Measurements from ENCODE around the gene INKA2. TPM values are rescaled to one million over a fixed set of nuclear protein-coding genes. Genes with fewer than 3 reads are reported as not detected.

Gene INKA2
- polyA plus RNA-seq, 1 of the 3 experiments (the other 2 are of a cell fraction) = 1.1 TPM

DNA sequence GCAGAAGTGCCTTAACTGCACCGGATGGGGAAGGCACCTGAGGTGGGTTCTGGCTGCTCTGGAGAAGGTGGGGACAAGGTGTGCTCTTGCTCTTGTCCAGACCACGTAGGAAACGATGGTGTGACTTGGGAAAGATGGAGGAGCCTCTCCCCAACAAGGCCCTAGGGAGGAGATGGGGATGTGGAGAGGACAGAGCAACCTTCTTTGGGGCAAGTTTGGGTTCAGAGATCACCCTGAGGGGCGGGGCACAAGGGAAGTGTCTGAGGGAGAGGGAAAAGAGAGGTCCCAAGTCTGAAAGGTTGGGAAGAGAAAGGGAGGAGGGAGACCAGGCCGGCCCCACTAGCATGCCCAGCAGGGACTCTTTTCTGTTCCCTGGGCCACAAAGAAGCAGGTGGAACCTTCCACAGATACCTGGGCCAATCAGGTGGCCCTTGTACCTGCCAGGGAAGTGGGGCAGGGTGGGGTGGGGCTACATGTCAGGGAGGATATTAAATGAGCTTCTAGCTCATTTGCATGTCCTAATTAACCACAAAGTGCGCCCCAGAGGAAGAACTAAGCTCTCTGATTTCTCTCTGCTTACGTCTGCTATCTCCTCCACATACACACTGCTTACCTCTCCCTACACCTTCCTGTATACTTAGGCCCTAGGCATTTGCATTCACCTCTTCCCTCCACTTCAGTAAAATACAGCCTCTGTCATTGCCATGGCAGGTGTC is 15.9 kb downstream of the INKA2 start (continued):
- TF ChIP-seq, protein P1, sequence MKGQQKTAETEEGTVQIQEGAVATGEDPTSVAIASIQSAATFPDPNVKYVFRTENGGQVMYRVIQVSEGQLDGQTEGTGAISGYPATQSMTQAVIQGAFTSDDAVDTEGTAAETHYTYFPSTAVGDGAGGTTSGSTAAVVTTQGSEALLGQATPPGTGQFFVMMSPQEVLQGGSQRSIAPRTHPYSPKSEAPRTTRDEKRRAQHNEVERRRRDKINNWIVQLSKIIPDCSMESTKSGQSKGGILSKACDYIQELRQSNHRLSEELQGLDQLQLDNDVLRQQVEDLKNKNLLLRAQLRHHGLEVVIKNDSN (IDR thresholded peaks at IDR 0.05; ENCODE audit: borderline replicate concordance, low read depth) = no peak
- TF ChIP-seq JUND (IDR thresholded peaks at IDR 0.05) = no peak

DNA sequence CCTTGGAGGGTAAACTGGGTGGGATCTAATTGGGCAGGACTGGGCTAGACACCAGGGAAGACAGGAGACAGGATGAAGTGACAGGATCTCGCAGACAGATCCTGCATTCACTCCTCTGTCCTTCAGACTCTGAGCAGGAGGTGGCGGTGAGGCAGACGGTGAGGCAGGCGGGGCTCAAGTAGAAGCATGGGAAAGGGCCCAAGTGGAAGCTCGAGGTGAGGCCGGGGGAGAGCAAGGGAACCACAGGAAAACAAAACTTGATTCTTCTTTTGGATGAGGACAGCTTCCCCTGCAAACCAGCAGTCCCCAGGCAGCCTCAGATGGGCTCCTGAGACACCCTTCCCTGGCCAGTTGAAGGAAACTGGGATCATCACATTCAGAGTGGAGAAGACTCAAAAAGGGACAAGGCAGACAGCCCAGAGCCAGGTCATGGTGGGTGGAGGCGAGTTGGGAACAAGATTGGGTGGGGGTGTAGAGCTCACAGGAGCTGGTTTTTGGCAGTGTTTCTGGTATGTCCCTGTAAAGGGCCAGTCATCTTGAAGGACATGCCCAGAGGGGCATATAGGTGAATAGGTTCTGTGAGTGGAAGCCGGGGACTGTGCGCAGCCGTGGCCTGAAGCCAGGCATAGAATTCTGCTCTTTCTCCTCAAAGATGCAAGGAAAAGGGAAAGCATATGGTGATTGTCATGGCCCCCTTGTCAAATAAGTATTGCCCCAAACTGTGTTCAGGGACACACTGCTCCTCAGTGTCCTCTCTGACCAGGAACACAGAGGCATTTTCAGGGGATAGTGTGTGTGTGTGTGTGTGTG is 18.0 kb downstream of the INKA2 start:
- Histone ChIP-seq H3F3A (replicated peaks; ENCODE audit: insufficient read depth) (no peaks in the 10 kb centered on the region), H3K27ac (ENCODE audit: low read depth in 2 of 2, low read length in 1 of 2) (no peak overlapping the region), H3K4me3 (ENCODE audit: low read depth in 2 of 2, low read length in 1 of 2) (no peak overlapping the region), H3K27me3 (ENCODE audit: insufficient read depth) (no peaks in the 10 kb centered on the region), H4K20me1 (ENCODE audit: insufficient read depth) (no peaks in the 10 kb centered on the region), H3K36me3 (replicated peaks in 1 of 2; ENCODE audit: control insufficient read depth in 1 of 2, insufficient read depth in 2 of 2, low read length in 1 of 2) (peaks cover under 1 to 5% of the 10 kb centered on the region in 2 experiments), H3K9me3 (no peaks in the 10 kb centered on the region), H2AFZ (ENCODE audit: low read depth) (no peak overlapping the region), H3K9ac (no peak overlapping the region), H3K9me2 (no peaks in the 10 kb centered on the region), H3K4me2 (no peak overlapping the region), H3K79me2 (ENCODE audit: insufficient read depth) (no peaks in the 10 kb centered on the region), H3K4me1 (ENCODE audit: control insufficient read depth in 1 of 2, insufficient read depth in 2 of 2, low read depth in 1 of 2, low read length in 1 of 2) (no peaks in the 10 kb centered on the region)
- POLR2A ChIA-PET = interaction anchor here (0.6 kb wide), 1 partner anchor 102 kb away, joined by 3 read pairs; the partner anchor contains the start of gene RAP1A
- TF ChIP-seq TAF1 (IDR thresholded peaks at IDR 0.05; ENCODE audit: borderline replicate concordance, low read depth, low read length) (no peak), YY1 (IDR thresholded peaks at IDR 0.05; ENCODE audit: low read depth) (no peak), FOSL2 (IDR thresholded peaks at IDR 0.05; ENCODE audit: borderline replicate concordance, low read depth) (no peak), CHD2 (IDR thresholded peaks at IDR 0.05; ENCODE audit: low read length, partially characterized antibody) (no peak), JUND (IDR thresholded peaks at IDR 0.05) (no peak)
- DNase-seq = no peak
- 79% methylated on average over 10 of the region's 10 CpGs for WGBS (ENCODE audit: low lambda C conversion rate)
- CTCF ChIA-PET = interaction anchor here (0.7 to 1.5 kb wide), 4 partner anchors 18 to 648 kb away, joined by 3 to 5 read pairs (median 3); partner anchors contain the start of gene INKA2

DNA sequence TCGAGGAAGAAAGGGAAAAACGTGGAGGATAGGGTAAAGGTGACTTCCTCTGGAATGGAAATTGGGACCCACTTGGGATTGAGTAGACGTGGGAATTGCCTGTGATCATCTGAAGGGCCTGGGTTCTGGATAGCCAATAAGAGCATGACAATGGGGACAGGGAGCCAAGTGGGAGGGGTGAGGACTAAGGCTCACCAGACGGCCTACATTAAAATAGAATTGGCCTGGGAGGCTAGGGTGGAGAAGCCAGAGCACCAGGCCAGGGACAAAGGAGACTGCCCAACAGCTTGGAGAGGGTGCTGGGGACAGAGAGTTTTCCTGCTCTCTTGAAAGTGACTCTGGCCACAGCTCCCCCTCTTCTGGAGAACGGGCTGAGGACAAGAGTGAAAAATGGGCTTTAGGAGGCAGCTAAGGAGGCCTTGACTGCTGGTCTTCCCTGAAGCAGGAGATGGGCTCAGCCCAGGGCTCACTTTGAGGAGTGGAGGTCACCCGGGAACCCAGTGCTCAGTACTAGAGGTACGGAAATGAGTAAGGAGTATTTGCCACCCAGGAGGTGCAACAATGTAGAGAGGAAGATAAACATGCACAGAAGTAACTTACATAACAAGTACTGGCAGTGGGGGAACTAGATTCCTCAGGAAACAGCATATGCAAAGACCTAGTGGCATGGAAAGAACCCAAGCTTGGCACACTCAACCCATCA is 18.8 kb downstream of the INKA2 start:
- POLR2A ChIA-PET = interaction anchor here (0.6 kb wide), 1 partner anchor 101 kb away, joined by 3 read pairs; the partner anchor contains the start of gene RAP1A
- H4K20me1 ChIP-seq (ENCODE audit: insufficient read depth) = no peaks in the 10 kb centered on the region
- H3K4me3 ChIP-seq (ENCODE audit: low read depth in 2 of 2, low read length in 1 of 2) = no peak overlapping the region
- H3K9me2 ChIP-seq = no peaks in the 10 kb centered on the region
- no peak overlapping the region for H3K4me2 ChIP-seq
- DNase-seq = no peak
- WGBS (ENCODE audit: low lambda C conversion rate) = 83% methylated on average over 6 of the region's 7 CpGs
- H3F3A ChIP-seq (replicated peaks; ENCODE audit: insufficient read depth) = no peaks in the 10 kb centered on the region
- CTCF ChIA-PET = interaction anchor here (0.7 to 1.5 kb wide), 4 partner anchors 19 to 649 kb away, joined by 3 to 5 read pairs (median 3); partner anchors contain the start of gene INKA2
- no peak overlapping the region for H2AFZ ChIP-seq (ENCODE audit: low read depth)
- no peak overlapping the region for H3K9ac ChIP-seq
- H3K27ac ChIP-seq (ENCODE audit: low read depth in 2 of 2, low read length in 1 of 2) = no peak overlapping the region
- peaks cover 4 to 9% of the 10 kb centered on the region in 2 experiments for H3K36me3 ChIP-seq (replicated peaks in 1 of 2; ENCODE audit: control insufficient read depth in 1 of 2, insufficient read depth in 2 of 2, low read length in 1 of 2)
- H3K4me1 ChIP-seq (ENCODE audit: control insufficient read depth in 1 of 2, insufficient read depth in 2 of 2, low read depth in 1 of 2, low read length in 1 of 2) = no peaks in the 10 kb centered on the region
- H3K9me3 ChIP-seq = no peaks in the 10 kb centered on the region
- no peaks in the 10 kb centered on the region for H3K79me2 ChIP-seq (ENCODE audit: insufficient read depth)
- no peaks in the 10 kb centered on the region for H3K27me3 ChIP-seq (ENCODE audit: insufficient read depth)
- TF ChIP-seq MXI1 (IDR thresholded peaks at IDR 0.05; ENCODE audit: low read depth, low read length) (no peak), RAD21 (IDR thresholded peaks at IDR 0.05; ENCODE audit: low read length) (no peak), TCF12 (IDR thresholded peaks at IDR 0.05) (no peak), MEF2A (IDR thresholded peaks at IDR 0.05; ENCODE audit: borderline replicate concordance, low read depth) (no peak), RCOR1 (IDR thresholded peaks at IDR 0.05; ENCODE audit: low read length) (no peak), SMC3 (IDR thresholded peaks at IDR 0.05; ENCODE audit: low read depth, low read length) (no peak), TEAD4 (IDR thresholded peaks at IDR 0.05; ENCODE audit: borderline replicate concordance, insufficient read depth) (no peak), SIN3A (IDR thresholded peaks at IDR 0.05; ENCODE audit: borderline replicate concordance, low read depth, low read length) (no peak), NFIC (IDR thresholded peaks at IDR 0.05; ENCODE audit: borderline replicate concordance) (no peak), YY1 (IDR thresholded peaks at IDR 0.05; ENCODE audit: low read depth) (no peak), RFX5 (IDR thresholded peaks at IDR 0.05; ENCODE audit: low read length) (no peak), FOXM1 (IDR thresholded peaks at IDR 0.05; ENCODE audit: low read depth) (no peak), CHD2 (IDR thresholded peaks at IDR 0.05; ENCODE audit: low read length, partially characterized antibody) (no peak)
- TF ChIP-seq, protein P2, sequence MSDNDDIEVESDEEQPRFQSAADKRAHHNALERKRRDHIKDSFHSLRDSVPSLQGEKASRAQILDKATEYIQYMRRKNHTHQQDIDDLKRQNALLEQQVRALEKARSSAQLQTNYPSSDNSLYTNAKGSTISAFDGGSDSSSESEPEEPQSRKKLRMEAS (IDR thresholded peaks at IDR 0.05; ENCODE audit: low read depth) = no peak
- TF ChIP-seq, protein P3, sequence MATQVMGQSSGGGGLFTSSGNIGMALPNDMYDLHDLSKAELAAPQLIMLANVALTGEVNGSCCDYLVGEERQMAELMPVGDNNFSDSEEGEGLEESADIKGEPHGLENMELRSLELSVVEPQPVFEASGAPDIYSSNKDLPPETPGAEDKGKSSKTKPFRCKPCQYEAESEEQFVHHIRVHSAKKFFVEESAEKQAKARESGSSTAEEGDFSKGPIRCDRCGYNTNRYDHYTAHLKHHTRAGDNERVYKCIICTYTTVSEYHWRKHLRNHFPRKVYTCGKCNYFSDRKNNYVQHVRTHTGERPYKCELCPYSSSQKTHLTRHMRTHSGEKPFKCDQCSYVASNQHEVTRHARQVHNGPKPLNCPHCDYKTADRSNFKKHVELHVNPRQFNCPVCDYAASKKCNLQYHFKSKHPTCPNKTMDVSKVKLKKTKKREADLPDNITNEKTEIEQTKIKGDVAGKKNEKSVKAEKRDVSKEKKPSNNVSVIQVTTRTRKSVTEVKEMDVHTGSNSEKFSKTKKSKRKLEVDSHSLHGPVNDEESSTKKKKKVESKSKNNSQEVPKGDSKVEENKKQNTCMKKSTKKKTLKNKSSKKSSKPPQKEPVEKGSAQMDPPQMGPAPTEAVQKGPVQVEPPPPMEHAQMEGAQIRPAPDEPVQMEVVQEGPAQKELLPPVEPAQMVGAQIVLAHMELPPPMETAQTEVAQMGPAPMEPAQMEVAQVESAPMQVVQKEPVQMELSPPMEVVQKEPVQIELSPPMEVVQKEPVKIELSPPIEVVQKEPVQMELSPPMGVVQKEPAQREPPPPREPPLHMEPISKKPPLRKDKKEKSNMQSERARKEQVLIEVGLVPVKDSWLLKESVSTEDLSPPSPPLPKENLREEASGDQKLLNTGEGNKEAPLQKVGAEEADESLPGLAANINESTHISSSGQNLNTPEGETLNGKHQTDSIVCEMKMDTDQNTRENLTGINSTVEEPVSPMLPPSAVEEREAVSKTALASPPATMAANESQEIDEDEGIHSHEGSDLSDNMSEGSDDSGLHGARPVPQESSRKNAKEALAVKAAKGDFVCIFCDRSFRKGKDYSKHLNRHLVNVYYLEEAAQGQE (IDR thresholded peaks at IDR 0.05; ENCODE audit: low read depth, low read length) = no peak
